GM20000 (cell line): Measurements from ENCODE around the gene CYP51A1.
"Not testable (repeated sequence)": the region's sequence is repeated elsewhere in the genome, so short reads cannot be mapped to it uniquely, and the experiment has no call there.

Experiments
- DNase-seq: peaks from one replicate; pipeline ENCODE4 v3.0.0; 2012; ENCODE audit warnings: low spot score
- TF ChIP-seq, protein P1 (sequence below): IDR thresholded peaks from 2 replicates; pipeline ENCODE4 v1.5.1; 2012; ENCODE audit warnings: mild to moderate bottlenecking, control low read depth; ENCODE audit errors: extremely low read depth, missing control alignments

CYP51A1 gene

DNA sequence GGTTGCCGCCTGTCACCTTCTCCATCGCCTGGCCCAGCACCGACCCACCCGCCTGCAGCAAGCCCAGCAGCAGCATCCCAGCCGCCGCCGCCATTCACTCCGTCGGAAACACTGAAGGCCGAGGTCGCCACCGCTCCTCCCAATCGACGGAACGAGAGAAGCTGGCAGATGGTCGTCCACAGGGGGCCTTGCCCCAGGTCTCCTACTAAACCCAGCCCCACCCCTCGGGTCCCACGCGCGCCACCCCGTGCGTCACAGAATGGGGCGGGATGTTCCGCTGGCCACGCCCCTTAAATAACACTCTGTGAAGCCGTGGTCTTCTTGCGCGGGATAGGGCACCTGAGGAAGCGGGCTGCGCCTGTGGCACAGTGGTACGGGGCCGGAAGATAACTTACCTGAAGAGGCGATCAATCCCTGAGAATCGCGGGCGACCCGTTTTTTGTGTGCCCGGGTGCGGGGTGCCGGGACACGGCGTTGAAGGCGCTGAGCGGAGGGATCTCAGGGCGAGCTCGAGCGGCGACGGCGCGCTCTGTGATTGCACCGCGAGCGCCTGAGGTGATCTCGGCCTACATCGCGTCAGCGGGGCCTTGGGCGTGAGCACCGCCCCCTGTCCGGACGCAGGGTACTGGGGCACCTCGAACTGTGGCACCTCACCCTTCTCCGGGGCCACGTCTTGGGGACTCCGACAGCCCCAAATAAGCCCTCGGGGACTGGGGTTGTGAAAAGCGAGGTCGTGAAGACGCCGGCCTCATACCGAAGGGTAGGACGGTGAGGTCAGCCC is at the start of gene CYP51A1:
CYP51A1 (minus strand) TSS at position 207 of the 781 bp plus-strand sequence; CDS start at position 94, 113 bp downstream.
- peak; percentile 93 for DNase-seq
- TF ChIP-seq, protein P1, sequence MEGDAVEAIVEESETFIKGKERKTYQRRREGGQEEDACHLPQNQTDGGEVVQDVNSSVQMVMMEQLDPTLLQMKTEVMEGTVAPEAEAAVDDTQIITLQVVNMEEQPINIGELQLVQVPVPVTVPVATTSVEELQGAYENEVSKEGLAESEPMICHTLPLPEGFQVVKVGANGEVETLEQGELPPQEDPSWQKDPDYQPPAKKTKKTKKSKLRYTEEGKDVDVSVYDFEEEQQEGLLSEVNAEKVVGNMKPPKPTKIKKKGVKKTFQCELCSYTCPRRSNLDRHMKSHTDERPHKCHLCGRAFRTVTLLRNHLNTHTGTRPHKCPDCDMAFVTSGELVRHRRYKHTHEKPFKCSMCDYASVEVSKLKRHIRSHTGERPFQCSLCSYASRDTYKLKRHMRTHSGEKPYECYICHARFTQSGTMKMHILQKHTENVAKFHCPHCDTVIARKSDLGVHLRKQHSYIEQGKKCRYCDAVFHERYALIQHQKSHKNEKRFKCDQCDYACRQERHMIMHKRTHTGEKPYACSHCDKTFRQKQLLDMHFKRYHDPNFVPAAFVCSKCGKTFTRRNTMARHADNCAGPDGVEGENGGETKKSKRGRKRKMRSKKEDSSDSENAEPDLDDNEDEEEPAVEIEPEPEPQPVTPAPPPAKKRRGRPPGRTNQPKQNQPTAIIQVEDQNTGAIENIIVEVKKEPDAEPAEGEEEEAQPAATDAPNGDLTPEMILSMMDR = no peak

GRCh38 chr7:92178928-92179924 is 44.9 kb upstream of the CYP51A1 start, which contains the start of gene LRRD1:
Gene LRRD1 (minus strand): TSS chr7:92179142. CDS start chr7:92165202, 13,940 bp downstream.
- TF ChIP-seq, protein P1 = peak; percentile 87
- peak; percentile 91 for DNase-seq

DNA sequence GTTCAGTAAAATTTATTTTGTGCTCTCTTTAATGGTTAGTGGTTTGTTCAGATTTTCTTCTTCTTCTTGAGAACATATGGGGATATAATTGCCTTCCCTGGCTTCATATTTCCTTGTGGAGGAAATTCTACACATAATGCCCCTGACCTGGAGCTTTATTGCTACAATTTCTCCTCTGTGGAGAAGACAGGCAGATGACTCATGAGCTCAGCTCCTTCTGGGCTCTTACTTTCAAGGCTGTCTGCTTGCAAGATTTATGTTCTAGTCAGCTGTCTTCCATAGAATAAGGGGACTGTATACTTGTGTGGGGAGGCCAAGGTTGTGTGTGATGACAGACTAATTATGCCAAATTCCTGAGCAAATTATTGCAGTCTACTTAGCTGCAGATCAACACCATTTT is 43.1 kb upstream of the CYP51A1 start:
- DNase-seq = no peak
- TF ChIP-seq, protein P1 = no peak

GRCh38 chr7:92169529-92169928 is 35.3 kb upstream of the CYP51A1 start:
- not testable (repeated sequence) for DNase-seq

- TF ChIP-seq, protein P1 = no peak
- DNase-seq = no peak
These were observed 27.0 kb upstream of the CYP51A1 start for GRCh38 chr7:92161271-92161670.

DNA sequence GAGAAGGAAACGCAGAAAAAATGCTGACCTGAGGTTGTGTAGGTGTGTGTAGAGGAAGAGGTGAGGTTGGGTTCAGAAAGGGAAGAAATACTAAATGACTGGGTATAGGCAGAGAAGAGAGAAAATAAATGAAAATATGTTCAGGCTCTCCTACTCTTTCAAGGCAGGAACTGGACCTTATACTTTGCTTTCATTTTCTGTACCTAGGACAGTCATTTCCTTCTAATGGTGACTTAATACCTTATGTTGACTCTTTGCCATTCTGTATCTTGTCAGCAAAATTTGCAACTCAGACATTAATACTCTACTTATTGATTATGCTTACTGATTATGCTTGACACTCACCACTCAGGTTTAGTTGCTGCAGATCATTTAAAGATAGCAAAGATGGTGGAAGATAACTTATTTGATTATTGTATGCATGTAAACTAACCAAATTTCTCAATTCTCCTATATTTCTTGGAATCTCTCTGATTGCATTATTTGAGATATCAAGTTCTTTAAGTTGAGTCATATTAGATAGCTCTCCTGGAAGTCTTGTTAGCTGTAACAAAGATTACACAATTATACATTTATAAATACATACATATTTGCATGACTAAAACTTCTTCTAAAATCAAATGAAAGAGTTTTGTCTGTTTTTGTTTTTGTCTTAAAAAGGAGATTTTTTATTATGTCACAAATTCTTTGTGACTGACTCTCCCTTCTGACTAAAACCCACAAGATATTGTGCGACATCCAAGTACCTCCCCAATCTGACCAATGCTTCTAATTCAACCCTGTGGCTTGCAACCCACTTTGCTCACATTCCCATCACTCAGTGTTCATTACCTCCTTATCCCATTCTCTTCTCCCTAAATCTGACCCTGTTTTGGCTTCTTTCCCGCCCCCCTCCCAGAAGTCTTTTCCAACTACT is 24.6 kb upstream of the CYP51A1 start:
- TF ChIP-seq, protein P1 = no peak
- DNase-seq = peak; percentile 45

DNA sequence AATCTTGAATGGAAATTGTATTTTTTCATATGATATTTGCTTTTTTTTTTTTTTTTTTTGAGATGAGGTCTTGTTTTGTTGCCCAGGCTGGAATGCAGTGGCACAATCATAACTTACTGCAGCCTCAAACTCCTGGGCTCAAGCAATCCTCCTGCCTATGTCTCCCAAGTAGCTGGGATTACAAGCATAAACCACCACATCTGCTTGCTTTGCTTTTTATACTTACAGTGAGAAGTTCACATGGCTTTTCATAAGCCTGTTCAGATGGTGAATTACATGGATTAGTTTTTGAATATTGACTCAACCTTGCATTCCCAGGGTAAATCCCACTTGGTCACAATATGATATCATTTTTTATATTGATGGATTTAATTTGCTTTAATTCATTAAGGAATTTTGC is 22.7 kb upstream of the CYP51A1 start:
- TF ChIP-seq, protein P1 = no peak
- no peak for DNase-seq
